K562 (cell line): ENCODE data around the gene ATP7B.

Experiments used
- AFF4 ChIP-seq: sonication (generic); formaldehyde crosslinking; IDR thresholded peaks from 2 replicates; pipeline ENCODE4 v1.8.0; 2023; ENCODE audit warnings: mild to moderate bottlenecking, missing genetic modification reagents
- DDX20 ChIP-seq: fragments of 450-650 bp; IDR thresholded peaks from 2 replicates; pipeline ENCODE4 v1.6.1; 2016; ENCODE audit warnings: missing genetic modification characterization, low read depth, mild to moderate bottlenecking, missing compliant biosample characterization, moderate library complexity
- FOXK2 ChIP-seq, 2 experiments: fragments of 450-650 bp; IDR thresholded peaks in 1 of 2; conservative IDR thresholded peaks in 1 of 2; 2 replicates each; pipeline ENCODE4 v1.6.1; 2016; ENCODE audit warnings: low read depth in 2 of 2, mild to moderate bottlenecking in 1 of 2
- HBP1 ChIP-seq: fragments of 450-650 bp; formaldehyde crosslinking; IDR thresholded peaks from 2 replicates; pipeline ENCODE4 v1.4.0; 2022; ENCODE audit warnings: missing genetic modification characterization
- POLR2AphosphoS5 ChIP-seq: IDR thresholded peaks from 2 replicates; pipeline ENCODE4 v1.6.1; 2011; ENCODE audit warnings: mild to moderate bottlenecking, low read depth, low read length, moderate library complexity; ENCODE audit not compliant: control insufficient read depth, insufficient read depth
- PRPF4 ChIP-seq: fragments of 200-400 bp; formaldehyde crosslinking; IDR thresholded peaks from one replicate; pipeline ENCODE4 v1.6.1; 2017; ENCODE audit warnings: low read length, low read depth, mild to moderate bottlenecking; ENCODE audit not compliant: insufficient read depth, poor library complexity, severe bottlenecking
- SIN3A ChIP-seq, 2 experiments: fragments of 150-350 bp in 1 of 2; IDR thresholded peaks; 2 replicates each; pipeline ENCODE4 v1.6.1; 2011 to 2016; ENCODE audit warnings: borderline replicate concordance in 2 of 2, low read depth in 2 of 2, low read length in 2 of 2, mild to moderate bottlenecking in 2 of 2, moderate library complexity in 2 of 2; ENCODE audit not compliant: control insufficient read depth in 1 of 2
- TBP ChIP-seq: optimal IDR thresholded peaks from 2 replicates; pipeline ENCODE3; 2011; ENCODE audit warnings: low read depth, low read length, improper control_type of control experiment
- ZBTB2 ChIP-seq: fragments of 450-650 bp; IDR thresholded peaks from 2 replicates; pipeline ENCODE4 v1.6.1; 2016; ENCODE audit warnings: antibody characterized with exemption

GRCh38 chr13:51977625-51978024 is 33.6 kb downstream of the ATP7B start:
- TF ChIP-seq DDX20 (no peak), AFF4 (no peak), ZBTB2 (no peak), PRPF4 (no peak), TBP (no peak), SIN3A (IDR thresholded peaks at IDR 0.05; ENCODE audit: borderline replicate concordance in 2 of 2, control insufficient read depth in 1 of 2, low read depth in 2 of 2, low read length in 2 of 2) (no peak), HBP1 (CRISPR knock-in tag) (no peak), FOXK2 (conservative IDR thresholded peaks at IDR 0.05 in 1 of 2, IDR thresholded peaks at IDR 0.05 in 1 of 2; ENCODE audit: low read depth in 2 of 2) (no peak), POLR2AphosphoS5 (no peak)
